ENCODE data around the gene RPS3A. TPM values are rescaled to one million over a fixed set of nuclear protein-coding genes. Genes with fewer than 3 reads are reported as not detected.

Gene RPS3A
- total and polyA plus RNA-seq, 4 donors, result 337 to 1,043 (median 588) TPM

- TF ChIP-seq ATF3 (IDR thresholded peaks at IDR 0.05) (no peak), FOXA1 (IDR thresholded peaks at IDR 0.05) (no peak), FOXA2 (IDR thresholded peaks at IDR 0.05) (no peak), EGR1 (IDR thresholded peaks at IDR 0.05; ENCODE audit: low read depth in 2 of 2) (no peak), GABPA (IDR thresholded peaks at IDR 0.05 in 1 of 2, conservative IDR thresholded peaks at IDR 0.05 in 1 of 2) (no peak), YY1 (IDR thresholded peaks at IDR 0.05) (no peak)
These were observed 15.6 kb downstream of the RPS3A start (continued) for GRCh38 chr4:151114986-151115385.

- Histone ChIP-seq H3K4me3 (ENCODE audit: low read depth in 1 of 3, low read length in 3 of 3) (no peak overlapping the region), H3K27me3 (ENCODE audit: control insufficient read depth in 4 of 4, insufficient read depth in 4 of 4, low read length in 3 of 4) (no peaks in the 10 kb centered on the region), H3K9ac (ENCODE audit: low read depth in 1 of 2, low read length in 2 of 2) (no peak overlapping the region), H3K9me3 (ENCODE audit: control insufficient read depth in 4 of 4, low read length in 3 of 4) (no peaks in the 10 kb centered on the region), H3K36me3 (ENCODE audit: control insufficient read depth in 4 of 4, insufficient read depth in 3 of 4, low read depth in 1 of 4, low read length in 3 of 4) (peaks cover 0 to 13% (median 9%) of the 10 kb centered on the region in 4 donors), H3K27ac (ENCODE audit: low read depth in 1 of 2, low read length in 2 of 2) (no peak overlapping the region), H3K4me1 (ENCODE audit: control insufficient read depth in 4 of 4, insufficient read depth in 4 of 4, low read length in 3 of 4) (peaks cover 0 to 7% (median 2%) of the 10 kb centered on the region in 4 donors)
- TF ChIP-seq HNF4G (IDR thresholded peaks at IDR 0.05) (peak; percentile 39), RAD21 (IDR thresholded peaks at IDR 0.05) (peak; percentile 90 to 92), HNF4A (conservative IDR thresholded peaks at IDR 0.05) (peak; percentile 63 to 81), NR2F2 (IDR thresholded peaks at IDR 0.05) (peak; percentile 76), FOXA1 (IDR thresholded peaks at IDR 0.05) (no peak), GABPA (IDR thresholded peaks at IDR 0.05 in 1 of 2, conservative IDR thresholded peaks at IDR 0.05 in 1 of 2) (no peak), SP1 (IDR thresholded peaks at IDR 0.05) (peak; percentile 27), JUND (IDR thresholded peaks at IDR 0.05) (no peak), FOXA2 (IDR thresholded peaks at IDR 0.05) (no peak), CTCF (IDR thresholded peaks at IDR 0.05; ENCODE audit: low read depth, low read length, missing input control) (peak; percentile 76), EGR1 (IDR thresholded peaks at IDR 0.05; ENCODE audit: low read depth in 2 of 2) (no peak), RXRA (IDR thresholded peaks at IDR 0.05) (peak in 1 of 2 donors; percentile 59), YY1 (IDR thresholded peaks at IDR 0.05) (no peak)
- TF ChIP-seq, protein P1, sequence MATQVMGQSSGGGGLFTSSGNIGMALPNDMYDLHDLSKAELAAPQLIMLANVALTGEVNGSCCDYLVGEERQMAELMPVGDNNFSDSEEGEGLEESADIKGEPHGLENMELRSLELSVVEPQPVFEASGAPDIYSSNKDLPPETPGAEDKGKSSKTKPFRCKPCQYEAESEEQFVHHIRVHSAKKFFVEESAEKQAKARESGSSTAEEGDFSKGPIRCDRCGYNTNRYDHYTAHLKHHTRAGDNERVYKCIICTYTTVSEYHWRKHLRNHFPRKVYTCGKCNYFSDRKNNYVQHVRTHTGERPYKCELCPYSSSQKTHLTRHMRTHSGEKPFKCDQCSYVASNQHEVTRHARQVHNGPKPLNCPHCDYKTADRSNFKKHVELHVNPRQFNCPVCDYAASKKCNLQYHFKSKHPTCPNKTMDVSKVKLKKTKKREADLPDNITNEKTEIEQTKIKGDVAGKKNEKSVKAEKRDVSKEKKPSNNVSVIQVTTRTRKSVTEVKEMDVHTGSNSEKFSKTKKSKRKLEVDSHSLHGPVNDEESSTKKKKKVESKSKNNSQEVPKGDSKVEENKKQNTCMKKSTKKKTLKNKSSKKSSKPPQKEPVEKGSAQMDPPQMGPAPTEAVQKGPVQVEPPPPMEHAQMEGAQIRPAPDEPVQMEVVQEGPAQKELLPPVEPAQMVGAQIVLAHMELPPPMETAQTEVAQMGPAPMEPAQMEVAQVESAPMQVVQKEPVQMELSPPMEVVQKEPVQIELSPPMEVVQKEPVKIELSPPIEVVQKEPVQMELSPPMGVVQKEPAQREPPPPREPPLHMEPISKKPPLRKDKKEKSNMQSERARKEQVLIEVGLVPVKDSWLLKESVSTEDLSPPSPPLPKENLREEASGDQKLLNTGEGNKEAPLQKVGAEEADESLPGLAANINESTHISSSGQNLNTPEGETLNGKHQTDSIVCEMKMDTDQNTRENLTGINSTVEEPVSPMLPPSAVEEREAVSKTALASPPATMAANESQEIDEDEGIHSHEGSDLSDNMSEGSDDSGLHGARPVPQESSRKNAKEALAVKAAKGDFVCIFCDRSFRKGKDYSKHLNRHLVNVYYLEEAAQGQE (IDR thresholded peaks at IDR 0.05), result no peak
- DNase-seq (ENCODE audit: low spot score), result peak; percentile 61
- 32% methylated on average over 14 of the region's 14 CpGs for WGBS
These were observed 18.0 kb downstream of the RPS3A start for GRCh38 chr4:151117371-151117962.

DNA sequence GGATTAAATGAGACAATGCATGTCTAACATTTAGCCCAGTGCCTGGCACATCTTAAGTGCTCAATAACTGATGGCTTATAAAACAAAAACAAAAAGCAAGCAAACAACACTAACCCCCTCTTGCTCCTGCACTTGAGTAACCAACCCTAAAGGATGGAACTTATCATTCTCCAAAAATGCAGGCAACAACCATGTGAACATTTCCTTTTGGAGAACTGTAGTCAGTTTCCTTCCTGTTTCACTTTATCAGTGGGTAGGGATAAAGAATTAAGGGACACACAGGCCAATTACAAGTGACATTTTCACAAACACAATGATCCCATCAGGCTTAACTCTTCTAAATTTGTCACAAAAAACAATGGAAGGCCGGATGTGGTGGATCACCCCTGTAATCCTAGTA lies 30.4 kb downstream of the RPS3A start:
- no peak overlapping the region for H3K27ac ChIP-seq (ENCODE audit: low read depth in 1 of 2, low read length in 2 of 2)
- TF ChIP-seq NR2F2 (IDR thresholded peaks at IDR 0.05) (no peak), EGR1 (IDR thresholded peaks at IDR 0.05; ENCODE audit: low read depth in 2 of 2) (no peak), RXRA (IDR thresholded peaks at IDR 0.05) (no peak), GABPA (IDR thresholded peaks at IDR 0.05 in 1 of 2, conservative IDR thresholded peaks at IDR 0.05 in 1 of 2) (no peak), RAD21 (IDR thresholded peaks at IDR 0.05) (no peak), CTCF (IDR thresholded peaks at IDR 0.05; ENCODE audit: low read depth, low read length, missing input control) (no peak), FOXA2 (IDR thresholded peaks at IDR 0.05) (no peak)
- TF ChIP-seq, protein P2, sequence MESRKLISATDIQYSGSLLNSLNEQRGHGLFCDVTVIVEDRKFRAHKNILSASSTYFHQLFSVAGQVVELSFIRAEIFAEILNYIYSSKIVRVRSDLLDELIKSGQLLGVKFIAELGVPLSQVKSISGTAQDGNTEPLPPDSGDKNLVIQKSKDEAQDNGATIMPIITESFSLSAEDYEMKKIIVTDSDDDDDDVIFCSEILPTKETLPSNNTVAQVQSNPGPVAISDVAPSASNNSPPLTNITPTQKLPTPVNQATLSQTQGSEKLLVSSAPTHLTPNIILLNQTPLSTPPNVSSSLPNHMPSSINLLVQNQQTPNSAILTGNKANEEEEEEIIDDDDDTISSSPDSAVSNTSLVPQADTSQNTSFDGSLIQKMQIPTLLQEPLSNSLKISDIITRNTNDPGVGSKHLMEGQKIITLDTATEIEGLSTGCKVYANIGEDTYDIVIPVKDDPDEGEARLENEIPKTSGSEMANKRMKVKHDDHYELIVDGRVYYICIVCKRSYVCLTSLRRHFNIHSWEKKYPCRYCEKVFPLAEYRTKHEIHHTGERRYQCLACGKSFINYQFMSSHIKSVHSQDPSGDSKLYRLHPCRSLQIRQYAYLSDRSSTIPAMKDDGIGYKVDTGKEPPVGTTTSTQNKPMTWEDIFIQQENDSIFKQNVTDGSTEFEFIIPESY (IDR thresholded peaks at IDR 0.05), result no peak
- no peaks in the 10 kb centered on the region for H3K27me3 ChIP-seq (ENCODE audit: control insufficient read depth in 4 of 4, insufficient read depth in 4 of 4, low read length in 3 of 4)
- H3K9me3 ChIP-seq (ENCODE audit: control insufficient read depth in 4 of 4, low read length in 3 of 4), result no peaks in the 10 kb centered on the region
- no peak for DNase-seq (ENCODE audit: low spot score)
- peaks cover 4 to 28% (median 15%) of the 10 kb centered on the region in 4 donors for H3K36me3 ChIP-seq (ENCODE audit: control insufficient read depth in 4 of 4, insufficient read depth in 3 of 4, low read depth in 1 of 4, low read length in 3 of 4)
- H3K4me1 ChIP-seq (ENCODE audit: control insufficient read depth in 4 of 4, insufficient read depth in 4 of 4, low read length in 3 of 4), result no peaks in the 10 kb centered on the region
- 85% methylated on average over 1 of the region's 1 CpG for WGBS
- H3K4me3 ChIP-seq (ENCODE audit: low read depth in 1 of 3, low read length in 3 of 3), result no peak overlapping the region
- H3K9ac ChIP-seq (ENCODE audit: low read depth in 1 of 2, low read length in 2 of 2), result no peak overlapping the region
